ENCODE results near the gene MLH3. TPM values are rescaled to one million over a fixed set of nuclear protein-coding genes. Genes with fewer than 3 reads are reported as not detected.
"Not testable (repeated sequence)": the region's sequence is repeated elsewhere in the genome, so short reads cannot be mapped to it uniquely, and the experiment has no call there.

MLH3 gene
- total RNA-seq, 2 donors from 2014 or later = 16.1 to 19.1 TPM

GRCh38 chr14:75069121-75069810, 18.0 kb upstream of the MLH3 start, which contains the start of gene ZC2HC1C:
ZC2HC1C (plus strand) TSS chr14:75069641; CDS start chr14:75070574, 933 bp downstream.
- peak within 1 kb of the TSS; percentile 88 to 95 for H3K27ac ChIP-seq
- H3K4me1 ChIP-seq = peaks cover 0 to 30% of the 10 kb centered on the region in 2 donors
- H3K9me3 ChIP-seq = no peaks in the 10 kb centered on the region
- peak within 1 kb of the TSS; percentile 47 to 52 for H3K4me3 ChIP-seq
- no peaks in the 10 kb centered on the region for H3K27me3 ChIP-seq
- TF ChIP-seq CTCF (IDR thresholded peaks at IDR 0.05) = no peak
- no peaks in the 10 kb centered on the region for H3K36me3 ChIP-seq
- DNase-seq (ENCODE audit: low spot score) = peak; percentile 98

- Histone ChIP-seq H3K4me1 (peaks cover 0 to 33% of the 10 kb centered on the region in 2 donors), H3K9me3 (no peaks in the 10 kb centered on the region), H3K36me3 (no peaks in the 10 kb centered on the region), H3K27me3 (no peaks in the 10 kb centered on the region), H3K27ac (peak overlapping the region; percentile 88 to 95), H3K4me3 (peak overlapping the region; percentile 47 to 52)
- TF ChIP-seq CTCF (IDR thresholded peaks at IDR 0.05) = no peak
- DNase-seq (ENCODE audit: low spot score) = no peak
Measured at GRCh38 chr14:75068294-75069120, 17.2 kb upstream of the MLH3 start.

- peaks cover 0 to 39% of the 10 kb centered on the region in 2 donors for H3K4me1 ChIP-seq
- not testable (repeated sequence) for H3K9me3 ChIP-seq; H3K36me3 ChIP-seq; DNase-seq (ENCODE audit: low spot score); H3K27me3 ChIP-seq
- H3K4me3 ChIP-seq = peak overlapping the region in 1 of 2 donors; percentile 52
- H3K27ac ChIP-seq = peak overlapping the region; percentile 88 to 95
Measured at GRCh38 chr14:75067765-75068164, 16.5 kb upstream of the MLH3 start.

- Histone ChIP-seq H3K36me3 (no peaks in the 10 kb centered on the region), H3K9me3 (no peaks in the 10 kb centered on the region), H3K27ac (peak overlapping the region in 1 of 2 donors; percentile 88), H3K27me3 (no peaks in the 10 kb centered on the region), H3K4me1 (peaks cover 0 to 39% of the 10 kb centered on the region in 2 donors), H3K4me3 (no peak overlapping the region)
- no peak for TF ChIP-seq CTCF (IDR thresholded peaks at IDR 0.05)
- DNase-seq (ENCODE audit: low spot score) = no peak
Measured at GRCh38 chr14:75067212-75067611, 15.9 kb upstream of the MLH3 start.

GRCh38 chr14:75066691-75067090, 15.4 kb upstream of the MLH3 start:
- DNase-seq (ENCODE audit: low spot score) = no peak
- Histone ChIP-seq H3K27ac (no peak overlapping the region), H3K4me3 (no peak overlapping the region), H3K9me3 (no peaks in the 10 kb centered on the region), H3K36me3 (no peaks in the 10 kb centered on the region), H3K4me1 (peaks cover 0 to 39% of the 10 kb centered on the region in 2 donors), H3K27me3 (no peaks in the 10 kb centered on the region)
- TF ChIP-seq CTCF (IDR thresholded peaks at IDR 0.05) = no peak

- Histone ChIP-seq H3K4me1 (peaks cover 0 to 29% of the 10 kb centered on the region in 2 donors), H3K27ac (peak overlapping the region in 1 of 2 donors; percentile 75), H3K9me3 (no peaks in the 10 kb centered on the region), H3K36me3 (no peaks in the 10 kb centered on the region), H3K27me3 (no peaks in the 10 kb centered on the region), H3K4me3 (peak overlapping the region; percentile 74 to 92)
- TF ChIP-seq CTCF (IDR thresholded peaks at IDR 0.05) = no peak
- DNase-seq (ENCODE audit: low spot score) = no peak
Measured at GRCh38 chr14:75064205-75064567, 12.9 kb upstream of the MLH3 start.

All from right atrium auricular region (tissue), 2 donors.